ENCODE measurements around the gene FSTL1.
A peak's percentile ranks its signal among the peaks of the same experiment; 100 is the strongest.

Gene FSTL1

GRCh38 chr3:120468635-120469295 is 18.0 kb upstream of the FSTL1 start:
- no peak for DNase-seq (ENCODE audit: low spot score)

- no peak for DNase-seq (ENCODE audit: low spot score)
Observed at GRCh38 chr3:120462409-120462959, 11.7 kb upstream of the FSTL1 start.

- DNase-seq (ENCODE audit: low spot score): no peak
Observed at GRCh38 chr3:120461416-120461815, 10.6 kb upstream of the FSTL1 start.

DNA sequence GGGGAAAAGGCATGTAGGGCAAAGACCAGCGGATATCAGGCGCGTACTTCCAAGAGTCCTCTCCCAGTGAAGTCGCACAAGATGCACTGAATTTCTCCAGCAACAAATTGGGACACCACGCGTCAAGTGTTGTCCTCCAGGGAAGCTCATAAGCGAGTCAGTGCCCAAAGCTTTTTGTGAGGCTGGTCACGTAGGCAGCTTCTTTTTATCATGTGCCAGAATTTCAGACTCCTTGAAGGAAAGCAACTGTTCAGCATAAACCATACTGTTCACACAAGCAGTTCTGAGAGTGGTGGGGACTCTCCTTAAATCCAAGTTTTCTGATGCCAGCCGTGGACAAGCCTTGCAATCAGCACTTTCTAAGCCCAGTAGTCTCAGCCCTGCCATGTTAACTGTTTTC is 10.1 kb upstream of the FSTL1 start:
- DNase-seq (ENCODE audit: low spot score): no peak

DNA sequence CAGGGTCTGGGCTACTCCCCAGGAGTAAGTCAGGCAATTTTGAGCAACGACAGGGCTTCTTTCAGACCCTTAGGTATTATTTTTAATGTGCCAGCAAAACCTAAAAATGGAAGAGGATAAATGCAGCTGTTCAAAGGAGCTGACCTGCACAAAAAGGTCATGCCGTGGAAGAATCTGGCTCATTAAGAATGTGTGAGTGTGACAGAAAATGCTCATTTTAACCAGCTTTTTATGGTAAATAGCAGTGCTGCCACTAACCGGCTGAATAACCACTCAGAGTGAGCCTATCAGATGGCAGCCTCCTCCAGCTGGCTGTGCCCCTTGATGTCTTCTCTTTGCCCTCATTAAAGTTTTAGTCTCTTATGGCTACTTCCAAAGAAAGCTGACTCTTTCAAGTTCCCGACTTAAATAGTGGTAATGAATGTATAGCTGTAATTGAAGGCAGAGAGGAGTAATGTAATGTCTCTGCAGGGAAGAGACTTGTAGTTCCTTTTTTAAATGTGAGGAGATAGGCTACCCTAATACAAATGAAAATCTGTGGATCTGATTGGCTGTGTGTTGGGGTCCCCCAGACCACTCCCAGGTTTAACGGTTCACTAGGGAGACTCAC is 9.5 kb upstream of the FSTL1 start:
- DNase-seq (ENCODE audit: low spot score): no peak

DNA sequence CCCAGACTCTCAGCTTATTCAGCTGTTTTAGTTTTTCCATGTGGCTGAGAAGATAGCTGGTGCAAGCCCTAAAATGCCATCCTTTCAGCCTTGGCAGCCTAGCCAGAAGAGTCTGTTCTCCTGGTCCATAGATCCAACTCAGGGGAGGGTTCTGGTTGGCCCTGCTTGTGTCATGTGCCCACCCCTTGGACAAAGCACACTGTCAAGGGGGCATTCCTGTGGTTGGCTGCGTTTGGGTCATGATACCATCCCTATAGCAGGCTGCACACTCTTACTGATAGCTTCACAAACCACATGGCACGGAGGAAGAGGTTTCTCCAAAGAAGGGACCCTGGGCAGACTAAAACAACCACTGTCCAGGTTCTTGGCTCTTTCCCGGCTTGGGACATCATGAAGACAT is 8.4 kb upstream of the FSTL1 start:
- DNase-seq (ENCODE audit: low spot score): no peak

DNA sequence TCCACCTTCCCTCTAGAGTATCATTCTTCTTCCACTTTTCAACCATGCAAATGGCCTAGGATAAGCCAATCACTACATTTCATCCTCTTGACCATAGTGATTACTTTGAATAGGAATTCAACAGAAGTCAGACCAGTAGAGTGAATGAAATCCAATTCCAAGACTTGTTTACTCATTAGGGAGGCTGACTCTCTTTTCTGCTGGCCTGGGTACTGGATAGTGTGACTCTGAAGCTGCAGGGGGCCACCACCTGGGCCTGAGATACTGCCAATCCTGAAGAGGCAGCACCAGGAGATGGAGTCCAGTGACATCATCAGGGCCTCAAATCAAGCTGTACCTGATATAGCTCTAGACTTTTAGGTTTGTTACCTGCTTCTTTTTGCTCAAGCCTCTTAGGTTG is 7.0 kb upstream of the FSTL1 start:
- DNase-seq (ENCODE audit: low spot score): no peak

DNA sequence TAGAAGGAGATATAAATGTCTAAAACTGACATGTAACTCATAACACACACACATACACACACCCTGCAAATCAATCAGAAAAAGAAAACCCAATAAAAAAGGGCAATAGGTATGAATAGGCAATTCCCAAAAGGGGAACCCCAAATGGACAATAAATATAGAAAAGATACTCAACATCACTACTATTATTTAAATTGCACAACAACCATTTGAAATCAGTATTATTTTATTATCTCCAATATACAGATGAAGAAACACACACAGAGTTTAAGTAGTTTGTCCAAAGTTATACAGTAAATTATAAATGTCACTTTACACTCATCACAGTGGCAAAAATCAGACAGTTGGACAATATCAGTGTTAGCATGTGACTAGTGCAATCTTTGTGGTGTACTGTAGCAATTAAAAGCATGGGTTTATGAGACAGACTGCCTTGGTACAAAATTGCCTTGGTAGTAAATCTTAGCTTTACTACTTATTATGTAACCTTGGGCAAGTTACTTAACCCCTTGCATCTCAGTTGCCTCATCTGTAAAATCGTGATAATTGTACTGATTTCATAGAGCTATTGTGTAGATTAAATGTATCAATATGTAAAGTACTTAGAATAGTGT is 3.4 kb upstream of the FSTL1 start:
- DNase-seq (ENCODE audit: low spot score): no peak

GRCh38 chr3:120452816-120453215 is 2.0 kb upstream of the FSTL1 start:
- no peak for DNase-seq (ENCODE audit: low spot score)

- no peak for DNase-seq (ENCODE audit: low spot score)
Observed at GRCh38 chr3:120451806-120452205, 1.0 kb upstream of the FSTL1 start.

DNA sequence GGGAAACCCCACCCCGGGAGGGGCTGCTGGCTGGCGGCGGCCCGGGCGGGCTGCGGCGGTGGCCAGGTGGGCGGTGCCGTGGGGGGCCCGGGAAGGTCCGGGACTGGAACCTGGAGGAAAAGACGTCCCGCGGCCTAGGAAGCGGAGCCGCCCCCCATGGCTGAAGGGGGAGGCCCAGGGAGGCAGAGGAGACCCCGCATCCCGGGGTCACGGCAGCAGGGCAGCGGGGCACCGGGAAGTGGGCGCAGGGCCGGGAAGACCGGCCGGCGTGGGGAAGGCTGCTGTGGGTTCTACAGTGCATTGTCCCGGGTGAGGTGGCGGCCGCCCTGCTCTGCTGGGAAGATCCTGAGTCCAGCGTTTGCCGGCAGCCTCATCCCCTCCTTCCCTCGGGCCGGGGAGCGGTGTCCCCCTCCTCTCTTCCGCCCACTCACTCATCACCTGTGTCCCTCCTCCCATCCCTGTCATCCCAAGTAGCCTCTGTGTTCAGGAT is 525 bp upstream of the FSTL1 start:
- no peak for DNase-seq (ENCODE audit: low spot score)

DNA sequence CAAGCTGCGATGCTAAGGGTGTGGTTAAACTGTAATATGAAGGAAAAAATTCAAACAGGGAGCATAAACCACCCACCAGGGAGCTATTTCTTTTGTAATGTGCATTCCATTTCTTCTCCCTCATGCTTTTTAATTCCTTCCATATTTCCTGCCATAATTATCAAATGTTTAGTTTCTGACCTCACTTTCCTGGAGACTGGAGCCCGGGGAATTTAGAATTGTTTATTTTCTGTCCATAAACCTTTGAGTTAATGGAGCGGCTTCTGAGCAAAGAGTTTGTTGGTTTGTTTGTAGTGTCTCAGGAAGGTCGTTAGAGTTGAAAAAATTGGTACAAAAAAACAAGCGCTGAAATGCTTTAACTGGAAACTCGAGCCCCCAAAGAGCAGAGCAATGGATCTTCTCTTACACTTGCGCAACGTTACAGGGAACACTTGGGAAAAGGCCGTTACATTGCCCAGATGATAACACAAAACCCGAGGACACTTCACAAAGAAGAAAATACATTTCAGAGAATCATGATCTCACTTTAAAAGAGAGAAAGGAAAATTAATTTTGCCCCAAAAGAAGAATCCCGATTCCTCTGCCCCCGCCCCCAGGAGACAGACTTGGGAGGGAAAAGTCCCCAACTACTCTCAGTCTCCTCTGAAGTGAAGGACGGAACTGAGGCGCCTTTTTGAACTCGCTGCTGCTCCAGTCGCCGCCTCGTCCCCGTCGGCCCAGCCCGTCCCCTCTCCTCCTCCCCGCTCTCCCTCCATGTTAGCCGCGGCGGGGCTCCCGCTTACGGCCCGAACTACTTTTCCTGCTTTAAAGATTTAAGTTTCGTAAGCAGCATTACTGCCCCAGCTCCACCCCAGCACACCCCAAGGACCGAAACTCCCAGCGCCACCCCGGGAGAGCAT is 842 bp downstream of the FSTL1 start:
- peak; percentile 4 for DNase-seq (ENCODE audit: low spot score)

DNA sequence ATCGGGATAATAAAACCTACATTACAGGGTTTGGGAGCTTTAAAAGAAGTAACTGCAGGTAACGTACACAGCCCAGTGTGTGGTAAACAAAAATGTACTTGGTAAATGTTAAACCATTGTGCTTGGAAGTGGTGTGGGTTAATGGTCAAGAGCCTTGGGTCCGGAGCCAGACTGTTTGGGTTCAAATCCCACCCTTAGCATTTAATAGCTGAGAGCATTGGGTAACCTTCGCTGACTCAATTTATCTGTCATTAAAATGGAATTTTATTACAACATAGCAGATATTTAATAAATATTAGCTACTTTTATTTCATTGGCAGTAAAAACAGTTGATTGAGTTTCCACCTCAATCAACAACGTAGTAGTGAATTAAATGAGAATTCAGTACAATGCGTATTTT is 1.5 kb downstream of the FSTL1 start:
- no peak for DNase-seq (ENCODE audit: low spot score)

DNA sequence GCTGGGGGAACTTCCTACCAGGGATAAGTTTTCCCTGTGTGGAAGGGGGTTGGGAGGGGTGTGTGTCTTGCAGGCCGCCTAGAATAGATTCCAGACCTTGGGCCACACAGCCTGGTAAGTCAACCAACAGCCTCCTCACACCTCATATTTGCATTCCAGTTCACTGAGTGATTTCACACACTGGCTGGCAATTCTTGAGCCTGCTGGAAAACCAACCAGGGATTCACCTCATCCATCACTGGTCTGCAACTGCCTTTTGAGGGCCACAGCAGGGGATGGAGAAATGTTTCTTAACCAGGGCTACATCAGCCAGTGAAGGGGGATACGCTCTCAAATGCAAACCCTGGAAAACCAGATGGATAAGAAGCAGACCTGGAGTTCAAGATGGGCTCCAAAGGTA is 2.0 kb downstream of the FSTL1 start:
- DNase-seq (ENCODE audit: low spot score): no peak

- no peak for DNase-seq (ENCODE audit: low spot score)
Observed at GRCh38 chr3:120446891-120447668, 3.7 kb downstream of the FSTL1 start.

GRCh38 chr3:120445654-120446053 is 5.1 kb downstream of the FSTL1 start:
- no peak for DNase-seq (ENCODE audit: low spot score)

DNA sequence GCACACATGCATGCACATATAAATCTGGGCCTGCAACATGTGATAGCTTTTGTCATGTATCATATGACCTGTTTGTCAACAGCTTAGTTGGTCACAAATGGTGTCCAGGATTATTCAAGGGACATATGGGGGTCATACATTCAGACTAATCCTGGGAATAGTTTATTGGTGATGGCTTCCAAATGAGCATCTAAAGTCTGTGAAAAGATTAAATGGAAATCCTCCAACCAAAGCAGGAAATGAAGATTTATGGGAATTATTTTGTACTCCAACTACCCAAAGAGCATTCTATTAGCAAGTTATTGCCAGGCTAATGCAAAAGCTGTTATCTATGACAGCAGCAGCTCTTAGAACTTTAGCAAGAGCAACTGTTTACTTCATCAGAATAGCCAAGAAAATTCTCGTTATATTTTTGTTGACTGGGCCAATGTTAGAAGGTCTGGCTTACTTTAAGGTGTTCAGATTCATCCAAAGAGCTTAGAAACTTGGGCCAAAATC is 7.1 kb downstream of the FSTL1 start:
- no peak for DNase-seq (ENCODE audit: low spot score)

DNA sequence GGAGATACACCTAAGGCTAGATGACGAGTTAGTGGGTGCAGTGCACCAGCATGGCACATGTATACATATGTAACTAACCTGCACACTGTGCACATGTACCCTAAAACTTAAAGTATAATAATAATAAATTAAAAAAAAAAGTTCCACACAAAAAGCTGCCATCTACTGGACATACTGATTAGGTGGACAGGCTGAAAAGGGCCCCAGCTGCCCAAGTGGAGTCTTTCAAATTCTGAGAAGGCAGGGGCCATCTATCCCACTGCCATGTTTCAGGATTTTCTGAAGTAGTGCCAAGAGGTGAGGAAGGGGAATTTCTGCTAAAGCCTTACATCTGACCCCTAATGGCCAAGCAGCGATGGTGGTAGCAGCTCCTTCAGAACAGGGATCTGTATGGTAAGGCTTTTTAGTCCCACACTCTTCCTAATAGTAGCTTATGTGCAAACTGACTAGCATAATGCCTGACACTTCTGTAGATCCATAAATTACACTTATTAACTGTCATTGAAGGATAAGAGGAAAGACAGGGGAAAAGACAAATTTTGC is 7.7 kb downstream of the FSTL1 start:
- DNase-seq (ENCODE audit: low spot score): peak; percentile 2

- no peak for DNase-seq (ENCODE audit: low spot score)
Observed at GRCh38 chr3:120441776-120442175, 9.0 kb downstream of the FSTL1 start.

DNA sequence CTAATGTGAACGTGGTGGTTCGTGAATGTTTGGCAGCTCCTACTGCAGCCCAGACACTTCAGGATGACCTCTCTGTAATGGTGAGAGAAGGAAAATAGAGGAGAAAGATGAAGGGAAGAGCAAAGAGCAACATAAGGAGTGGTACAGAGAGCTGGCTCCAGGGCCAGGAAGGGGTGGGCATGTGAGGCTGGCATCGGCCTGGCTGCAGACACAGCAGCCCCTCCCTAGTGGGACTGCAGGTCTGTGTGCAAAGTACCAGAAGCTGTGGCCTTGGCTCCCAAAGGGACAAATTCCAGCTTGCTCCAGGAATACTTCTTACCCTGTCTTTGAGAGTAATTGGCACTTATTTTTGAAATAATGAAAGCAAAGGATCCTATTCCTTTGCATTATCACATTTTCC is 10.0 kb downstream of the FSTL1 start:
- DNase-seq (ENCODE audit: low spot score): no peak

Measured in SW480 (cell line).